Panc1 (cell line): ENCODE results near the gene CCND3. TPM values are rescaled to one million over a fixed set of nuclear protein-coding genes. Genes with fewer than 3 reads are reported as not detected.
A peak's percentile ranks its signal among the peaks of the same experiment; 100 is the strongest.

ENCODE experiments used
- ATAC-seq: fragments of 200-7000 bp; cut with Tn5 transposase; 2 replicates; pipeline ENCODE4 v1.9.1; 2020; ENCODE audit warnings: mild to moderate bottlenecking, moderate library complexity
- BruUV-seq: library from RNA; stranded (reverse); fragments of 400-500 nt; replicated peaks from 2 replicates; lab custom pipeline; 2021; lab: Mats Ljungman, UMichigan
- CTCF ChIA-PET: fragments of 300-600 bp; sonication (Branson Sonifier 250); formaldehyde crosslinking; loops from one replicate; lab custom pipeline; 2022; ENCODE audit warnings: antibody characterized with exemption; lab: Charles Lee
- POLR2A ChIA-PET: fragments of 300-600 bp; sonication (Branson Sonifier 250); formaldehyde crosslinking; loops from one replicate; lab custom pipeline; 2022; ENCODE audit warnings: antibody characterized with exemption; lab: Charles Lee
- DNase-seq: peaks from one replicate; pipeline ENCODE4 v3.0.0-alpha.2; 2010; ENCODE audit warnings: low read depth, low spot score
- H3K27ac ChIP-seq: 2 replicates; pipeline ENCODE4 v1.5.1; 2011; ENCODE audit warnings: mild to moderate bottlenecking, low read length, inconsistent platforms
- H3K27me3 ChIP-seq: fragments of 200-500 bp; sonication (Bioruptor generic); 2 replicates; pipeline ENCODE4 v1.6.0; 2014; ENCODE audit warnings: low read length, inconsistent platforms; ENCODE audit not compliant: control insufficient read depth, insufficient read depth
- H3K36me3 ChIP-seq: fragments of 200-500 bp; sonication (Bioruptor generic); 2 replicates; pipeline ENCODE4 v1.5.1; 2014; ENCODE audit warnings: inconsistent platforms, mild to moderate bottlenecking, low read length, moderate library complexity; ENCODE audit not compliant: control insufficient read depth, insufficient read depth
- H3K4me1 ChIP-seq: 2 replicates; pipeline ENCODE4 v1.5.1; 2011; ENCODE audit warnings: inconsistent platforms, mild to moderate bottlenecking, low read length, moderate library complexity; ENCODE audit not compliant: control insufficient read depth, insufficient read depth
- H3K4me3 ChIP-seq, 2 experiments: 2 replicates each; pipeline ENCODE4 v1.5.1; 2011 to 2012; ENCODE audit warnings: low read depth in 2 of 2, low read length in 2 of 2, mild to moderate bottlenecking in 2 of 2, inconsistent platforms in 1 of 2, moderate library complexity in 1 of 2
- H3K9me3 ChIP-seq: fragments of 200-500 bp; sonication (Bioruptor generic); 2 replicates; pipeline ENCODE4 v1.5.1; 2014; ENCODE audit warnings: low read depth, mild to moderate bottlenecking, inconsistent platforms, low read length, moderate library complexity; ENCODE audit not compliant: control insufficient read depth, insufficient read depth
- POLR2AphosphoS5 ChIP-seq: IDR thresholded peaks from 2 replicates; pipeline ENCODE4 v1.6.1; 2012; ENCODE audit warnings: mild to moderate bottlenecking, low read depth, low read length, moderate library complexity
- SIN3A ChIP-seq: IDR thresholded peaks from 2 replicates; pipeline ENCODE4 v1.6.1; 2012; ENCODE audit warnings: low read depth, mild to moderate bottlenecking, low read length, moderate library complexity, borderline replicate concordance; ENCODE audit not compliant: insufficient read depth
- TCF7L2 ChIP-seq: IDR thresholded peaks from 2 replicates; pipeline ENCODE4 v1.6.1; 2011; ENCODE audit warnings: mild to moderate bottlenecking, low read depth, low read length, inconsistent platforms
- in situ Hi-C: cut with HindIII; loops from 2 replicates; pipeline ENCODE4 v1.10.0; 2016; ENCODE audit warnings: low sequenced_read_pairs, low pct_unique_long_range_greater_than_20kb
- intact Hi-C: fragments of 100-400 bp; cut with micrococcal nuclease; formaldehyde crosslinking; loops from one replicate; pipeline ENCODE4 v1.10.0; 2022; ENCODE audit not compliant: unreplicated experiment
- total RNA-seq: library from RNA; stranded (reverse); gene quantifications from one replicate; pipeline ENCODE4 v1.2.1, GENCODE V29; 2021; ENCODE audit not compliant: unreplicated experiment
- TF ChIP-seq, protein P1 (sequence below): fragments of 450-650 bp; IDR thresholded peaks from 2 replicates; pipeline ENCODE4 v1.5.1; 2017; ENCODE audit warnings: mild to moderate bottlenecking
- TF ChIP-seq, protein P2 (sequence below), 2 experiments: IDR thresholded peaks; 2 replicates each; pipeline ENCODE4 v1.6.1; 2011 to 2012; ENCODE audit warnings: low read depth in 2 of 2, control low read depth in 1 of 2, low read length in 1 of 2, mild to moderate bottlenecking in 1 of 2, moderate library complexity in 1 of 2; ENCODE audit not compliant: insufficient read depth in 1 of 2

CCND3 gene
- total RNA-seq, 1 experiment from 2014 or later: 36.8 TPM

DNA sequence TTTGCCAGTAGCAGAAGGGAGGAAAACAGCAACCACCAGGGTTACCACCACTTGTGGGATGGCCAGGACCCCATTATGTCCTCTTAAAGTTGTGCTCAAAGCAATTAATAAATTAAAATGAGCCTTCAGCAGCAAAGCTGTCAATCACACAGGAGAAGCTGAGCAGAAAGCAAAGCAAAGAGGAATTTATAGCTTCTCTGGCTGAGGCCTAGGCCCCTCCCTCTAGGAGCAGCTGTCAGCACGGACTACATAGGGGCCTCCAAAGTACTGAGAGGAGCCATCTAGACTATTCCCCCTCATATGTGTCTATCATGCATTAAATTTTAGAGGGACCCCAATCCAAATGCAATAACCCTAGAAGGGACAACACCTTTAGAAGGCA is 6.4 kb downstream of the CCND3 start:
- POLR2A ChIA-PET: no interaction called here
- no peak overlapping the region for H3K27ac ChIP-seq
- no TSS peak for BruUV-seq
- CTCF ChIA-PET: interaction anchor here (2.4 kb wide), 1 partner anchor 88 kb away, joined by 7 read pairs; no protein-coding TSS in a partner anchor
- in situ Hi-C loops: no loop called here
- peaks cover 14% of the 10 kb centered on the region for H3K36me3 ChIP-seq
- intact Hi-C loops: no loop called here
- TF ChIP-seq SIN3A: no peak
- no peak for TF ChIP-seq POLR2AphosphoS5
- no peak for TF ChIP-seq TCF7L2
- TF ChIP-seq, protein P1, sequence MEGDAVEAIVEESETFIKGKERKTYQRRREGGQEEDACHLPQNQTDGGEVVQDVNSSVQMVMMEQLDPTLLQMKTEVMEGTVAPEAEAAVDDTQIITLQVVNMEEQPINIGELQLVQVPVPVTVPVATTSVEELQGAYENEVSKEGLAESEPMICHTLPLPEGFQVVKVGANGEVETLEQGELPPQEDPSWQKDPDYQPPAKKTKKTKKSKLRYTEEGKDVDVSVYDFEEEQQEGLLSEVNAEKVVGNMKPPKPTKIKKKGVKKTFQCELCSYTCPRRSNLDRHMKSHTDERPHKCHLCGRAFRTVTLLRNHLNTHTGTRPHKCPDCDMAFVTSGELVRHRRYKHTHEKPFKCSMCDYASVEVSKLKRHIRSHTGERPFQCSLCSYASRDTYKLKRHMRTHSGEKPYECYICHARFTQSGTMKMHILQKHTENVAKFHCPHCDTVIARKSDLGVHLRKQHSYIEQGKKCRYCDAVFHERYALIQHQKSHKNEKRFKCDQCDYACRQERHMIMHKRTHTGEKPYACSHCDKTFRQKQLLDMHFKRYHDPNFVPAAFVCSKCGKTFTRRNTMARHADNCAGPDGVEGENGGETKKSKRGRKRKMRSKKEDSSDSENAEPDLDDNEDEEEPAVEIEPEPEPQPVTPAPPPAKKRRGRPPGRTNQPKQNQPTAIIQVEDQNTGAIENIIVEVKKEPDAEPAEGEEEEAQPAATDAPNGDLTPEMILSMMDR: no peak
- TF ChIP-seq, protein P2, sequence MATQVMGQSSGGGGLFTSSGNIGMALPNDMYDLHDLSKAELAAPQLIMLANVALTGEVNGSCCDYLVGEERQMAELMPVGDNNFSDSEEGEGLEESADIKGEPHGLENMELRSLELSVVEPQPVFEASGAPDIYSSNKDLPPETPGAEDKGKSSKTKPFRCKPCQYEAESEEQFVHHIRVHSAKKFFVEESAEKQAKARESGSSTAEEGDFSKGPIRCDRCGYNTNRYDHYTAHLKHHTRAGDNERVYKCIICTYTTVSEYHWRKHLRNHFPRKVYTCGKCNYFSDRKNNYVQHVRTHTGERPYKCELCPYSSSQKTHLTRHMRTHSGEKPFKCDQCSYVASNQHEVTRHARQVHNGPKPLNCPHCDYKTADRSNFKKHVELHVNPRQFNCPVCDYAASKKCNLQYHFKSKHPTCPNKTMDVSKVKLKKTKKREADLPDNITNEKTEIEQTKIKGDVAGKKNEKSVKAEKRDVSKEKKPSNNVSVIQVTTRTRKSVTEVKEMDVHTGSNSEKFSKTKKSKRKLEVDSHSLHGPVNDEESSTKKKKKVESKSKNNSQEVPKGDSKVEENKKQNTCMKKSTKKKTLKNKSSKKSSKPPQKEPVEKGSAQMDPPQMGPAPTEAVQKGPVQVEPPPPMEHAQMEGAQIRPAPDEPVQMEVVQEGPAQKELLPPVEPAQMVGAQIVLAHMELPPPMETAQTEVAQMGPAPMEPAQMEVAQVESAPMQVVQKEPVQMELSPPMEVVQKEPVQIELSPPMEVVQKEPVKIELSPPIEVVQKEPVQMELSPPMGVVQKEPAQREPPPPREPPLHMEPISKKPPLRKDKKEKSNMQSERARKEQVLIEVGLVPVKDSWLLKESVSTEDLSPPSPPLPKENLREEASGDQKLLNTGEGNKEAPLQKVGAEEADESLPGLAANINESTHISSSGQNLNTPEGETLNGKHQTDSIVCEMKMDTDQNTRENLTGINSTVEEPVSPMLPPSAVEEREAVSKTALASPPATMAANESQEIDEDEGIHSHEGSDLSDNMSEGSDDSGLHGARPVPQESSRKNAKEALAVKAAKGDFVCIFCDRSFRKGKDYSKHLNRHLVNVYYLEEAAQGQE (IDR thresholded peaks at IDR 0.05; ENCODE audit: insufficient read depth in 1 of 2, low read depth in 2 of 2, low read length in 1 of 2): no peak
- peak; percentile 33; the same call in 1 of the 2 replicates for ATAC-seq
- DNase-seq: no peak
- no peaks in the 10 kb centered on the region for H3K9me3 ChIP-seq
- H3K27me3 ChIP-seq: no peaks in the 10 kb centered on the region
- H3K4me1 ChIP-seq: peaks cover 37% of the 10 kb centered on the region
- no peak overlapping the region for H3K4me3 ChIP-seq

DNA sequence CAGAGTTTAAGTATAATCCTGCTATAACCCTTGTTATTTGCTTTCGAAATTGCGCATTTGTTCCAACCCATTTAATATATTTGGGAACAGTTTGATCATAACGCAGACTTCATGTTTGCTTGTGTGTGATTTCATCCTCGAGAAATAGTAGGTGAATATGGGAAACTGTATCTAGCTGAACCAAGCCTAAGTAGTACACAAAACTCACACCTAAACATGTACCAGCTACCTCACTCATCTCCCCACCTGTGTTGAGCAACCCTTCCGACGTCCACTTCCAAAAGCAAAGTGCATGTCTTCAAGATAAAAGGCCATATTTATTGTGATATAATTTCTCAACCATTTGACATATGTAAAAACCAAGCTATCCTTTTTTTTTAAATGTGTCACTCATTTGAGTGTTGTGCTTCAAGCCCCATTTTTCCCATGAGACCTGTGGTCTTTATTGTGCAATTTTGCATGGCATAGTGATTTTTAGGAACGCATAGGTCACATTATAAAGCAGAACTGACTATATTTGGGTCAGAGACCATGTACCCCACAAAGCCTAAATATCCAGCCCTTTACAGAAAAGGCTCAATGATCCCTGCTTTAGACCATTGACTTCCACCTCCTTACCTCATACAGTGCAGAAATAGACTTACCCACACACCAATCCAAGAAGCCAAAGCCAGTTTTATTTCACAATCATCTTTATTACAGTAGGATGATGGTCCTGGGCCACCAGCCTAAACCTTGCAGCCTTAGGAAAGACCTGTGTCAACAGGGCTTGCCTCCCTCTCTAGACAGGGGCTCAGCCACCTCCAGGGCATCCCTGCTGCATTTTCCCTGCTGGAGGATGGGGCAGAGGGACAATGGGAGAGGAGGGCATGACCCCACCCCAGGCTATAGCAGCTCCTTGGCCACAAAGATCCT is 7.1 kb downstream of the CCND3 start:
- no TSS peak for BruUV-seq
- in situ Hi-C loops (no loop called here), intact Hi-C loops (no loop called here)
- Histone ChIP-seq H3K4me1 (peaks cover 30% of the 10 kb centered on the region), H3K27me3 (no peaks in the 10 kb centered on the region), H3K4me3 (no peak overlapping the region), H3K27ac (no peak overlapping the region), H3K9me3 (no peaks in the 10 kb centered on the region), H3K36me3 (peaks cover 18% of the 10 kb centered on the region)
- ChIA-PET CTCF (interaction anchor here (2.4 kb wide), 1 partner anchor 88 kb away, joined by 7 read pairs; no protein-coding TSS in a partner anchor), POLR2A (interaction anchor here (0.5 kb wide), 1 partner anchor 38 kb away, joined by 3 read pairs; no protein-coding TSS in a partner anchor)
- DNase-seq (no peak), ATAC-seq (peak; percentile 9; the same call in 1 of the 2 replicates)
- no peak for TF ChIP-seq SIN3A
- TF ChIP-seq, protein P2 (IDR thresholded peaks at IDR 0.05; ENCODE audit: insufficient read depth in 1 of 2, low read depth in 2 of 2, low read length in 1 of 2): no peak
- no peak for TF ChIP-seq TCF7L2
- TF ChIP-seq POLR2AphosphoS5: no peak
- TF ChIP-seq, protein P1: no peak
